GM23338 (cell line): Measurements from ENCODE around the gene BRSK1.

Experiments used
- CTCF ChIP-seq, 2 experiments: fragments of 200-600 bp in 1 of 2; sonication (generic) in 1 of 2; conservative IDR thresholded peaks; 2 replicates each; pipeline versions ENCODE4 v1.5.1 to v1.6.1; 2016 to 2017; ENCODE audit warnings: antibody characterized with exemption in 2 of 2, low read depth in 2 of 2, mild to moderate bottlenecking in 2 of 2, moderate library complexity in 1 of 2
- ETS1 ChIP-seq: IDR thresholded peaks from 2 replicates; pipeline ENCODE4 v1.6.1; 2016; ENCODE audit warnings: antibody characterized with exemption
- EZH2 ChIP-seq: fragments of 200-600 bp; sonication (generic); IDR thresholded peaks from one replicate; pipeline ENCODE4 v1.8.0; 2017; ENCODE audit warnings: antibody characterized with exemption, mild to moderate bottlenecking, low read depth; ENCODE audit not compliant: unreplicated experiment
- EZH2phosphoT487 ChIP-seq: fragments of 200-600 bp; sonication (generic); IDR thresholded peaks from one replicate; pipeline ENCODE4 v1.8.1; 2018; ENCODE audit warnings: antibody characterized with exemption; ENCODE audit not compliant: unreplicated experiment

DNA sequence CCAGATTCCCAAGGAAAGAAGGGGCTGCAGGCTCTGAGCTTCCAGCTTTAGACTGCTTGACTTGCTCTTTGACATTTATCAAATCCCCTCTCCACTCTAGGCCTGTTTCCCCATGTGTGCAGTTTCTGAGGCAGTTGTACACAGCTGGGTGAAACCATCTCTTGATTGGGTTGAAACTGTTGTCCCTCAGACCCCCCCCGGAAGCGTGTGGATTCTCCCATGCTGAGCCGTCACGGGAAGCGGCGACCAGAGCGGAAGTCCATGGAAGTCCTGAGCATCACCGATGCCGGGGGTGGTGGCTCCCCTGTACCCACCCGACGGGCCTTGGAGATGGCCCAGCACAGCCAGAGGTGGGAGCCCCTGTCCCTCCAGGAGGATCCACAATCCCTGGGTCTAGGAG is 19.7 kb downstream of the BRSK1 start:
- TF ChIP-seq ETS1 (no peak), CTCF (conservative IDR thresholded peaks at IDR 0.05; ENCODE audit: low read depth in 2 of 2) (no peak), EZH2phosphoT487 (no peak), EZH2 (no peak)
